PFSK-1 (cell line): ENCODE measurements around the gene ARV1.

Experiments
- POLR2AphosphoS5 ChIP-seq: IDR thresholded peaks from 2 replicates; pipeline ENCODE4 v1.6.1; 2012; ENCODE audit warnings: low read depth, mild to moderate bottlenecking, control low read depth, low read length, moderate library complexity
- SIN3A ChIP-seq: IDR thresholded peaks from 2 replicates; pipeline ENCODE4 v1.6.1; 2012; ENCODE audit warnings: mild to moderate bottlenecking, low read length, moderate library complexity, borderline replicate concordance; ENCODE audit not compliant: insufficient read depth

DNA sequence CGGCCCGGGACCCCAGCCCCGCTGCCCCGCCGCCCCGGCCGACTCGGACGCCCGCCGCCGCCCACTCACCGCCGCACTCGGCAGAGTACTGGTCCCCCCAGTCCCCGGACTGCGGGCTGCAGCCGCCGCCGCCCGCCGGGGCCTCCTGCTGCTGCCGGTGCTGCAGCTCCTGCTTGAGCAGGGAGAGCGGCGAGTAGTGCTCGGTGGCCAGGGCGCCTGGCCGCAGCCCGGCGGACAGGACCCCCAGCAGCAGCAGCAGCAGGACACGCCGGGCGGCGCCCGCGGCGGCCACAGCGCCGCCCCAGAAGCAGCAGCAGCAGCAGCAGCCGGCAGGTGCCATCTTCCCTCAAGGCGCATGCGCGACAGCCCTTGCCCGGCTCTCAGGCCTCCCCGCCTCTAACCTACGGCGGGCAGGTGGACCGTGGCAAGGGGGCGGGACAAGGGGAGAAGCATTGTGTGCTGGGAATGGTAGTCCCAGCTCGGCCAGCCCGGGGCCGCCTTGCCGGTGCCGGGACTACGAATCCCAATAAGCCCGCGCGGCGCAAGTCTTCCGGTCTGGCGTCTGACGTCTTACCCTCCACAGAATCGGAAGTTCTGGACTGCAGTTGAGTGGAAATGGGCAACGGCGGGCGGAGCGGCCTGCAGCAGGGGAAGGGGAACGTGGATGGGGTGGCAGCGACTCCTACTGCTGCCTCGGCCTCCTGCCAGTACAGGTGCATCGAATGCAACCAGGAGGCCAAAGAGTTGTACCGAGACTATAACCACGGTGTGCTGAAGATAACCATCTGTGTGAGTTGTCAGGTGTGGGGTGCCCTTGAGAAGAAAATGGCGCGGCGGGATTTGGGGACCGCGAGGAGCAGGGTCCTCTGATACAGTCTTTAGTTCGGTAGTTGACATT lies at the start of gene ARV1, which contains the start of gene TTC13:
- TF ChIP-seq SIN3A (no peak), POLR2AphosphoS5 (peak; percentile 74)
